NCI-H2171 treated with DMSO at 0.1 percent for 48 hours (cell line): ENCODE measurements around the gene ADARB2.
"Not testable (repeated sequence)": the region's sequence is repeated elsewhere in the genome, so short reads cannot be mapped to it uniquely, and the experiment has no call there.

Experiments used
- DNase-seq: peaks from one replicate; lab custom pipeline; 2025; lab: John Stamatoyannopoulos, UW

ADARB2 gene

DNA sequence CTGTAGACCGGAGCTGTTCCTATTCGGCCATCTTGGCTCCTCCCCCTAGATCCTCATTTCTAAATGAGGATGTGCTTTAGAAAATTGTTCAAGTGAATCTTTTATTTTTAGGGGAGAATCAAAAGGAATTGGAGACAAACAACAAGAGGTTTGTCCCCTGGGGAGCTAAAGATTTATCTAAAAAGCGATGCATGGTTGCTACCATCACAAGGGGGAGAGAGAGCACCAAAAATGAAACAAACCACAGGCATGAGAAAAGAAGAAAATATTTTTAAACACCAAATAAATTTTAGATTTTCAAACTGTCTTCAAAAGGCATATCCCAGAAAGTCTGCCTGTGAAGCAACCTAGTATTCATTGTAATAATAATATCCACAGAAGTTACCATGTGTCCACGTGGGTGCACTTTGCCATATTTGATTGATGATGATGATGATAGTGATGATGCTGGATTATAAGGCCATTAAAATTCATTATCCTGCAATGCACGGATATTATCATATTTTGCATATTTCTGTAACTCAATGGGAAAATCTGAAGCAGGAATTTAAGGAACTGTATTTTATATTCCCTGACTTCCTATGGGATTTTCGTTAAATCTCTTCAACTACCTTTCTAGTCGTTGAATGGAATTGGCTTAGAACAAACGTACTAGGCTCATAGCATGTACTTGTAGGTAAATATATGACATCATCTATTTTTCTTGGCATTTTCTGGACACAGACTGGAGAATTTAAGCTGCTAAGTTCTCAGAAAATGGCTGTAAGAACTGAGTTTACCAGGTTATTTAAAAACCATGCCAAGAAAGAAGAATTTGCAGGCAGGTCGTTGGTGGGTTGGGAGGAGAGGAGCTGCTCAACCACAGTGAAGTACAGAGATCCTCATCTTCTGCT, 509.6 kb downstream of the ADARB2 start:
- no peak for DNase-seq

DNA sequence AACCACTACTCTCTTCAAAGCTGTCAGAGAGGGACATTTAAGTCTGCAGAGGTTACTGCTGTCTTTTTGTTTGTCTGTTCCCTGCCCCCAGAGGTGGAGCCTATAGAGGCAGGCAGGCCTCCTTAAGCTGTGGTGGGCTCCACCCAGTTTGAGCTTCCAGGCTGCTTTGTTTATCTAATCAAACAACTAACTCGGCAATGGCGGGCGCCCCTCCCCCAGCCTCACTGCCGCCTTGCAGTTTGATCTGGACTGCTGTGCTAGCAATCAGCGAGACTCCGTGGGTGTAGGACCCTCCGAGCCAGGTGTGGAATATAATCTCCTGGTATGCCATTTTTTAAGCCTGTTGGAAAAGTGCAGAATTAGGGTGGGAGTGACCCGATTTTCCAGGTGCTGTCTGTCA, 510.4 kb downstream of the ADARB2 start:
- not testable (repeated sequence) for DNase-seq

DNA sequence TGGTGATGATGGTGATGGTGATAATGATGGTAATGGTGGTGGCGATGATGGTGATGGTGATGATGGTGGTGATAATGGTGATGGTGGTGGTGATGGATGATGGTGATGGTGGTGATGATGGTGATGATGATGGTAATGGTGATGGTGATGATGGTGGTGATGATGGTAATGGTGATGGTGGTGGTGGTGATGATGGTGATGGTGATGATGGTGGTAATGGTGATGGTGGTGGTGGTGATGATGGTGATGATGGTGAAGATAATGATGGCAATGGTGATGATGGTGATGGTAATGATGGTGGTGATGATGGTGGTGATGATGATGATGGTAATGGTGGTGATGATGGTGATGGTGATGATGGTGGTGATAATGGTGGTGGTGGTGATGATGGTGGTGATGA, 517.5 kb downstream of the ADARB2 start:
- DNase-seq, result not testable (repeated sequence)

DNA sequence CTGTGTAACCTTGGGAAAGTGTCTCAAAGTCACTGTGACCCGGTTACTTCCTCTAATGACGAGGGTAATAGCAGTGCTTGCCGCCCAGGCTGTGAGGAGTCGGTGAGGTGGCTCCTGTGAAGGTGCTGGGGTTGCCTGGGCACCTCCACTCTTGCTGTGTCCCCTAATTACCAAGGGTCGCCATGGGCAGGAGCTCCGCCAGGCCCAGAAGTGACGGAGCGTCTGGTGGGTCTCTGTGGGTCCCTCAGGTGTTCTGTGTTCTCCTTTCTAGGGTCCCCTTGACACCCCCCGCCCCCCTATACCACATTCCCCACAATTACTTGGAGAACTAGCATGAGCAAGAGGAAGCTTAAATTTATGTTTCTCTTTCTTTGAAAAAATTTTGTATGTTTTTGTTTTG, 519.7 kb downstream of the ADARB2 start:
- no peak for DNase-seq

DNA sequence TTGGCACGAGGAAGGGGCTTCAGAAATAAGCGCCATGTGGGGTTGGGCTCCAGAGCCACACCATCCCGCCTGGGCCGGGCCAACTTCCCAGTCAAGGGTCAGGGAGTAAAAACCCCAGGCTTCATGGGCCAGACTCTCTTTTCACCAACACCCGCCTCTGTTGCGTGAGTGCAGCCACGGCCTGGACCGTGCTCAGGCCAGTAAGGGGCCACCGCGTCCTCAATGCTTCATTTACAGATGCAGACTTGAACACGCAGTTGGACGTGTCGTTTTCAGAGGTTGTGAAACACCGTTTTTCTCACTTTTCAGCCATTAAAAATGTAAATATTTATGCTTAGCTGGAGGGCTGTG, 520.1 kb downstream of the ADARB2 start:
- no peak for DNase-seq

DNA sequence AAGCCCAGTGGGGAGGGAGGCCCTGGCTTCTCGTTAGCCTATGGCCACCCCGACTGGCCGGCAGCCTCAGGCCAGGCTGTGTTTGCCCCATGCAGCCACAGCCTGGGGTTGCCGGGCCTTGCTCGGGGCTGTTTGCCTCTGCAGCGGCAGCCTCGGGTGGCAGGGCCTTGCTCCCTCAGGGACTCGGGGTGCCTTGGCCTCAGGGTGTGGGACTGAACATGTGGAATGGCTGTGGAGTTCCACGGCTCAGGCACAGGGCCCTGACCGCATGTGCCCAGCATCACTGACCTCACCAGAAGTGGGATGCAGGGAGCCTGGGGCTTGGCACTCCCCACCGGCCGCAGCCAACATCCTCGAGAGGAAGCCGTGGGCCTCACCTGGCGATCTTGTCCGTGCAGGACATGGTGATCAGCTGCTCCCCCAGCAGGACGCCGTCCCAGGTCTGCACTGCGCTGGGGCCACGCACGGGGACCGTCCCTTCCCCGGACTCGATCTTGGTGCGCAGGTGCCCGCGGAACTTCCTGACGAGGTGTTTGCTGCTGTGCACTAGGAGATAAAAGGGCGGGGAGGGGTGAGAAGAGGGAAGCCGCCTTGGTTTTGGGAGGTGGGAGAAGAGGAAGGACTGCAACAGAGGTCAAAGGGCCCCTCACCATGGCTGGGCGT, 520.6 kb downstream of the ADARB2 start:
- no peak for DNase-seq

DNA sequence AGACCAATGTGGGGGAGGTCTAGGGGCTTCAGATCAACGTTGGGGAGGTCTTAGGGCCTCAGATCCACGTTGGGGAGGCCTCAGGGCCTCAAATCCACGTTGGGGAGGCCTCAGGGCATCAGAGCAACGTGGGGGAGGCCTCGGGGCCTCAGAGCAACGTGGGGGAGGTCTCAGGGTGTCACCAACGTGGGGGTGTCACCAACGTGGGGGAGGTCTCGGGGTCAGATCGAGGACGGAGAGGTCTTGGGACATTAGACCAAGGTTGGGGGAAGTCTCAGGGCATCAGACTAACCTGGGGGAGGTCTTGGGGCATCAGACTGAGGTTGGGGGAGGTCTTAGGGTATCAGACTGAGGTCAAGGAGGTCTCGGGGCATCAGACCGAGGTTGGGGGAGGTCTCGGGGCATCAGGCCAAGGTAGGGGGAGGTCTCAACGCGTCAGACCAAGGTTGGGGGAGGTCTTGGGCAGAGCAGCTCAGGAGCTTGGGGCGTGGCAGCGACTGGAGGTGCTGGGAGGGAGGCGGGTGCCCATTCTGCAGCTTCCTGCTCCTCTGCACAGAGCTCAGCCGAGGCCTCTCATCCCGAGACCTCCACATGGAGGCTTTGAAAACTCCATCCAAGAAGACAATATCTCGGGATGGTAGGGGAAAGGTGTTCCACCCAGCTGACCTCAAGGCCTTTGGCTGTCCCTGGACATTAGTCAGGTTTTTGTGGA, 521.3 kb downstream of the ADARB2 start:
- DNase-seq, result no peak

DNA sequence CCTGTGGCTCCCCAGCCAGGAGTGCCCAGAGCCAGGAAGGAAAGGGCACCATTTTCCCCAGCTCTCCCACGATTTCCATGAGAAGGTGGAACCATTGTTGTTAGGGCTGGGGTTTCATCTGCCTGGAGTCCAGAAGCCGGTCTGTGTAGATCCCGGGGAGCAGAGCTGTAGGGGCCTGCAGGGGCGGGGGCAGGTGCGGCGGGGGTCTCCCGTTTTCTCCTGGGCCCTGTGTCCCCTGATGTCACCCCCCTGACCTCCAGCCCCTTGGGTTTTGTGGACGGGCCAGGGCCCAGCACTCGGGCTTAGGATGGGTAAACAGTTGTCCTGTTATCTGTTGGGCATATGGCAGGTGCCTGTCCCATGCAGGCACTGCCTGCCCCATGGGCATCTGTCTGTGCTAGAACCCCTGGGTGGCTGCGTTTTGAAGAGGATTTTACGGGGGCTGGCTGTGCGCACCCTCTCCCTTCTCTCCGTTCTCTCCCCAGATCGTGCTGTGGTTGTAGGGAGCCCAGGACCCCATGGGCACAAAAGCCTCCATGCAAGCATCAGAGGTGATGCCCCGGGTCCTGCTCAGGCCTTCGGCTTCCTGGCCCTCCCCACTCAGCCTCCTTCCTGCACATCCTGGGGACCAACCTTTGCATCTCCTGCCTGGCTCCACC, 522.3 kb downstream of the ADARB2 start:
- DNase-seq, result no peak

DNA sequence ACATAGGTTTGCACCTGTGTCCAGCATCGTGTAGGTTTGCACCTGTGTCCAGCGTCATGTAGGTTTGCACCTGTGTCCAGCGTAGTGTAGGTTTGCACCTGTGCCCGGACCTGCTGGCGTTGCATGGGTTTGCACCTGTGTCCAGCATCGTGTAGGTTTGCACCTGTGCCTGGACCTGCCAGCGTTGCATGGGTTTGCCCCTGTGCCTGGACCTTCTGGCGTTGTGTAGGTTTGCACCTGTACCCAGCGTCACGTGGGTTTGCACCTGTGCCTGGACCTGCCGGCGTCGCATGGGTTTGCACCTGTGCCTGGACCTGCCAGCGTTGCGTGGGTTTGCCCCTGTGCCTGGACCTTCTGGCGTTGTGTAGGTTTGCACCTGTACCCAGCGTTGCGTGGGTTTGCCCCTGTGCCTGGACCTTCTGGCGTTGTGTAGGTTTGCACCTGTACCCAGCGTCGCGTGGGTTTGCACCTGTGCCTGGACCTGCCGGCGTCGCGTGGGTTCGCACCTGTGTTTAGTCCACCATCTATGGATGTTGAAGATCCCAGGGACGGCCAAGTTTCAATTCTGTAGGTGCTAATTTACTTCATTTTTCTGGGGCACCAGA, 523.2 kb downstream of the ADARB2 start:
- no peak for DNase-seq

DNA sequence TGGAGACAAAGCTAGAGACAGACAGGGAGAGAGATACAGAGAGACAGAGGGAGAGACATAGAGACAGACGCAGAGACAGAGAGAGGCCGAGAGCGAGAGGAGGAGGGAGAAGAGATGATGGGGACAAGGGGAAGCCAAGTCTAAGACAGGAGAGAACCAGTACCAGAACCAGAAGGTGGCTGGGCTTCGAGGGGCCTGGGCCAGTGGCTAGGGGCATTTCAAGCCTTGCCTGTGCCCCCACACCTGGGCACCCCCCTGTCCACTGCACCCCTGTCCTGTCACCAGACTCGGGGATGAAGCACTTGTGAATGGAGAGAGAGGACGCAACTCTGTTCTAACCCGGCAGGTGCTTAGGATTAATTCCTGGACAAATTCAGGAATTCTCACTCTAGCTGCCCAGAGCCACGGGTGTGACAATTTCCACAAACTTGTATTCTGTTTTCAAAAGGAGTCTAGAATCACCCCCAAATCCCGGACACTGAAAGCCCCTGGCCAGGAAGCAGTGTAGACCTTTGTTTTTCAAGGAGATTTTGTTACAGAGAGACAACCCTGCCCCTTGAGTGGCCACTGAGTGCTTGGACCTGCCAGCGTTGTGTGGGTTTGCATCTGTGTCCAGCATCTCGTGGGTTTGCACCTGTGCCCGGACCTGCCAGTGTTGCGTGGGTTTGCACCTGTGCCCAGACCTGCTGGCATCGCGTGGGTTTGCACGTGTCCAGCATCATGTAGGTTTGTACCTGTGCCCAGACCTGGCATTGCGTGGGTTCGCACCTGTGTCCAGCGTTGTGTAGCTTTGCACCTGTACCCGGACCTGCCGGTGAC, 523.9 kb downstream of the ADARB2 start:
- DNase-seq, result no peak

DNA sequence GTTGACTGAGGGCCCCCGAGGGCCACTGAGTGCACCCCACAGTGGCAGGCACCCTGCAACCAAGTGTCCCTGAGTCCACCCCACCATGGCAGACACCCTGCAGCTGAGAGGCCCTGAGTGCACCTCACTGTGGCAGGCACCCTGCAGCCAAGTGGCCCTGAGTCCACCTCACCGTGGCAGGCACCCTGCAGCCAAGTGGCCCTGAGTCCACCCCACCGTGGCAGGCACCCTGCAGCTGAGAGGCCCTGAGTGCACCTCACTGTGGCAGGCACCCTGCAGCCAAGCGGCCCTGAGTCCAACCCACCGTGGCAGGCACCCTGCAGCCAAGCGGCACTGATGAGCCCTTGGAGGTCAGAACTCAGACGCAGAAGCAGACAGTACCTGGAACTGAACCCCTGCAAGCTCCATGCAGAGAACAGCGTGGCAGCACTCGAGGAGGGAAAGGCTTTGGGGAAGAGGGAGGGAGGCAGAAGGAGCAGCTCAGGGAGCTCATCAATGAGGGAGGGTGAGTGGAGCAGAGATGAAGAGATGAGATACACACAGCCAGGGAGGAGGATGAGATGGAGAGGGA, 524.7 kb downstream of the ADARB2 start:
- no peak for DNase-seq

DNA sequence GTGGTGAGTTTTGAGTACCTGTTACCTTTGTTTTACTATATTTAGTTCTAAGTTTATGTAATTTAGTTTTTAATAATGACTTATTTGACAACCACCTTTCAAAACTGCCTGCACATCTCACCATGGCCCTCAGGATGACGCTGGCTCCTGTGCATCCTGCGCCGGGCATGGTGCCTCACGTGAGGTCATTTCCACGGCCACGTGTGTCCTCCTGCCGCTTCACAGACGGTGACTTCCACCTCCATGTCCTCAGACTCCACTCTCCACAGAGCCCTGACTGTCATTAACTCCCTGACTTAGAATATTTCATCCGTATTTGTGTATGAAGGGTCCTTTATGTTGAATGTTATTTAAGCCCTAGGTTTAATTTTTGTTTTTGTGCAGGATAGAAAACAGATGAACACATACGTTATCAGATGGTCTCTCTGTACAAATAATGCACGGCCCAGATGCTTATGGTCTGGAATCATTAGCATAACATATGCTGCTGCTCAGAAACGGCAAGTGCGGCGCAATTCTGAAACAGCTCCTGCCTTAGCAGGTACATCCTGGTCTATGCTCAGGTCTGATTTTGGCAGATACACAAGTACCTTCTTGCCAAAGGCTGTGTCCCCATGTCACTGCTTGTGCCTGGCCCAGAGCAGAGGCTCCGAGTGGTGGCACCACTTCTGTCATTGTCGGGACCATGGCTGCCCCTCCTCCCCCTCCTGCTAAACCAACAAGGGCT, 525.3 kb downstream of the ADARB2 start:
- peak; percentile 38 for DNase-seq

DNA sequence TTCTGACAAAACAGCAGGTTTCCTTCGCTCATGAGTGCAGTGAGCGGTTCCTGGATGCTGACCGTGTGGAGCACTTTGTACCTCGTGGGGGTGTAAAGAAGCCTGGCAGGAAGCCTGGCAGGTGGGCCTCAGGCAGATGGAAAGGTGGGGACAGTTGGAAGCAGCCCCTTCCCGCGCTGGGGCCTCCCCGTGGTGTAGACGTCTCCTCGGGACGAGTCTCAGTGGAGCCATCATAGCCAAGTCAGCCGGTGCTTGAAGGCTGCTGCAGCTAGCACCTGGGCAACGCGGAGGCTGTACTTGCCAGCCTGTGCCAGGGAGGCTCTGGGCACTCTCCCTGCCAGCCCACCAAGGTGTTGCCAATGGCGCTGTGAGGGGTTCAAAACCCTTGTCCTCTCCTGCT, 526.7 kb downstream of the ADARB2 start:
- DNase-seq, result no peak

DNA sequence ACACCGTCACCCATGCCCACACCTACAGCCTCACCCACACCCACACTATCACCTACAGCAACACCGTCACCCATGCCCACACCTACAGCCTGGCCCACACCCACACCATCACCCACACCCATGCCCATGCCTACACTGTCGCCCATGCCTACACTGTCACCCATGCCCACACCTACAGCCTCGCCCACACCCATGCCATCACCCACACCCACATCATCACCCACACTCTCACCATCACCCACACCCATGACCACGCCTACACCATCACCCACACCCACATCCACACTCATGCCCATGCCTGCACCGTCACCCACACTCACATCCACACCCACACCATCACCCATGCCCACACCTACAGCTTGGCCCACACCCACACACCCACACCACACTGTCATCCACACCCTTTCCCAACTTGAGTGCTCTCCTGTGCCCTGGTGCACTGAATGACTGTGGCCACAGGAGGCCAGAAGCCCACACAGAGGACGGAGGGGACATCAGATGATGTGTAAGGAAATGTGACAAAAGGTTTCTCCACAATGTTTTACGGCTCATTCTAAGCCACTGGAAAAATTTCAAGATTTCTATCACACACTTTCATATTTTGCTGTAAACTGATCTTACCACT, 527.9 kb downstream of the ADARB2 start:
- no peak for DNase-seq

DNA sequence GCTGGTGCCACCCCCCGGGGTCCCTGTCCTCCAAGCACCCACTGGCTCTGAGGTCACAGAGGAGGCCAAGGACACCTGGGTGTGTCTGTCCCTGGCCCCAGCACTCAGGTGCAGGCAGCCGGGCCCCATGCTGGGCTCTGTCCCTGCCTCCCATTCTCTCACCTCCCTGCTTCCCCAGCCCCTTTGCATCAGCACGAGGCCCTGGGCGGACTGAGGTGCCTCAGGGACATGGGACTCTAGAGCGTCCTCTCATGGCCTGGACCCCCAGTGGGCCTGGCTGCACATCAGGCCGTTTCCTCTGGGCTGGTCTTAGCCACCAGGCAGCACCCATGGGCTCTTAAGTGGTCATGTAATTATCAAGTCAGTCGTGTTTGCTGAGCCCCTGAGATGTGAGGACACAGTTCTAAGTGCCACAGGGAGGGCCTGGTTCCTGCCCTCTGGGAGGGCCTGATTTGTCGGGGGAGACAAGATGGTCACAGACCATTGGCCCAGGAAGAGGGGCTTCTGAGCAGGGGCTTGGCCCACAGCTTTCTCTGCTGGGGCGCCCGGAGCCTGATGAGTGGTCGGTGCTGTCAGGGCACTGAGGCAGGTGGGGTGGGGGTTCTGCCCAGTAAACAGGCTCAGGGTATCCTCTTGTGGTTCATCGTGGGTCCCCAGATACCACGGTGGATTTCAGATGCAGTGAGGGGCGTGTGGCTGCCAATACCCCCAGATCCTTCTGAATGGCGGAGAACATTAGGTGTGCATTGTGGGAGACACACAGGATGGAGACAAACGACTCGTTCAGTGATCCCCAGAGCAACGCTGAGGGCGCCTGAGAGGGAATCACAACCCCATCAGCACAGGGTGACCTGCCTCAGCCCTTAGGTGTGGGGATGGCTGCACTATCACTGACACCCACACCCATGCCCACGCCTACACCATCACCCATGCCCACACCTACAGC, 528.7 kb downstream of the ADARB2 start:
- DNase-seq, result no peak

DNA sequence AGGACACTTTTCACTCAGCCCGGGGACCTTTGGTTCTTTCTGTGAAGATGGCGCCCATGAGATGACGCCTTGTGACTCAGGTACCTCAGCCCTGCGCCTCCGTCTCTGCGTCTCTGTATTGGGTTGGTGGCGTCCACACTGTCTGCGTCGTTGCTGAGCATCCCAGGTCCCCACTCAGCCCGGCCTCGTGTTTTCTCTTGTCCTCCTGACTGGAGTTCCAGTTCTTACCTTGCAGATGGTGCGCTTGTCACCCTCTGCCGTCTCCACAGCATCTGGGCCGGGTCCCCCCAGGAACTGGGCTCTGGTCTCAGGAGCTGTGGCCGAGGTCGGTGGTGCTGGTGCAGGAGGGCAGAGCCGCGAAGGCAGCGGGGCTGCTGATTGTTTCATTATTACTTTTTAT, 530.7 kb downstream of the ADARB2 start:
- no peak for DNase-seq

DNA sequence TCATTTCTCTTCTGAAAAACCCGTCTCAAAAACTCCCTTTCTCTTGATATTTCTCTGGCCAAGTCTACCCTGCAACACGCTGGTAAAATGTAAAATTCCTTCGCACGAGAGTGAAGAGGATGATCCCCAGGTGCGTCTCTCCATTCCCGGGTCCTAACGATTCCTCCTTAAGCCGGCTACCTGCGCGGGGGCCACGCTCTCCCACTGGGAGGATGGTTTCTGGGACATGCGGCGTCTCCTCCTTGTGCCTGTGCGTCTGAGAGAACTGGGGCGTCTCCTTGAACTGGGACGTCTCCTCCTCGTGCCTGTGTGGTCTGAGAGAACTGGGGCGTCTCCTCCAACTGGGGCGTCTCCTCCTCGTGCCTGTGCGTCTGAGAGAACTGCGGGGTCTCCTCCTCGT, 531.2 kb downstream of the ADARB2 start:
- DNase-seq, result no peak

DNA sequence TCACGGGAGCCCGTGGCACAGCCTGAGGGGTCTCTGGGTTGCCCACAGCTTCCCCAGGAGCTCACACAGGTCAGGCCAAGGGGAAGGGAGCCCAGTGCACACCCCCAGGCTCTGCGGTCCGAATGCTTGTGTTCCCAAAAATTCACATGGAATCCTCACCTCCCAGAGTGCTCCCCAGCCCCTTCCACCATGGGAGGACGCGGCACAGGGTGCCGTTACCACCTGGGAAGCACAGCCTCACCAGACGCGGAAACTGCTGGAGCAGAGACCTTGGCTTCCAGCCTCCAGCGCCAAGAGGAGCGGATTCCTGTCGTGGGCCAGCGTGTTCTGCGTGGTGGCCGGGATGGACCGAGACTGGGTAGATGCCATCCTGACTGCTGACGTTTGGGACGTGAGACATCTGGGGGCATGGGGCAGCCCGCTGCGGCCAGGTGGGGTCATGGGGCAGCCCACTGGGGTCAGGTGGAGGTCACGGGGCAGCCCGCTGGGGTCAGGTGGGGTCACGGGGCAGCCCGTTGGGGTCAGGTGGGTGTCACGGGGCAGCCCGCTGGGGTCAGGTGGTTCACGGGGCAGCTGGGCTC, 531.8 kb downstream of the ADARB2 start:
- no peak for DNase-seq
